Gastroesophageal sphincter (tissue), 4 donors: ENCODE data around the gene SORCS1. TPM values are rescaled to one million over a fixed set of nuclear protein-coding genes. Genes with fewer than 3 reads are reported as not detected.

ENCODE experiments used
- ATAC-seq: fragments of 150-250 bp; one replicate; pipeline ENCODE4 v1.9.1; 2016; ENCODE audit warnings: mild to moderate bottlenecking, moderate library complexity
- H3K27ac ChIP-seq, 4 donors: fragments of 200-600 bp; sonication (generic) in 3 of 4; 1 replicate in 3 of 4; 2 replicates in 1 of 4; pipeline ENCODE4 v1.5.1; 2016 to 2019
- H3K27me3 ChIP-seq: fragments of 200-600 bp; sonication (generic); one replicate; pipeline ENCODE4 v1.5.1; 2019
- H3K36me3 ChIP-seq, 2 donors: fragments of 200-600 bp; sonication (generic); one replicate each; pipeline ENCODE4 v1.5.1; 2019; ENCODE audit warnings: control low read depth in 1 of 2
- H3K4me1 ChIP-seq, 3 donors: fragments of 200-600 bp; sonication (generic); 1 replicate in 2 of 3; 2 replicates in 1 of 3; pipeline ENCODE4 v1.5.1; 2016 to 2019; ENCODE audit warnings: control low read depth in 2 of 3
- H3K4me3 ChIP-seq, 2 donors: fragments of 200-600 bp; sonication (generic); one replicate each; pipeline ENCODE4 v1.5.1; 2019; ENCODE audit warnings: mild to moderate bottlenecking in 1 of 2, moderate library complexity in 1 of 2
- H3K9me3 ChIP-seq, 3 donors: fragments of 200-600 bp; sonication (generic); one replicate each; pipeline ENCODE4 v1.5.1; 2017 to 2019; ENCODE audit warnings: control low read depth in 2 of 3
- EP300 ChIP-seq: sonication (generic); formaldehyde crosslinking; IDR thresholded peaks from one replicate; pipeline ENCODE4 v1.6.1; 2017; ENCODE audit warnings: antibody characterized with exemption, mild to moderate bottlenecking
- POLR2A ChIP-seq, 2 donors: fragments of 450-650 bp; IDR thresholded peaks; one replicate each; pipeline ENCODE4 v1.6.1; 2017; ENCODE audit warnings: antibody characterized with exemption in 2 of 2, mild to moderate bottlenecking in 2 of 2, moderate library complexity in 1 of 2
- POLR2AphosphoS5 ChIP-seq: sonication (generic); formaldehyde crosslinking; IDR thresholded peaks from one replicate; pipeline ENCODE4 v1.6.1; 2017; ENCODE audit warnings: antibody characterized with exemption
- WGBS, 2 donors: methylation state at CpG; one replicate each; pipeline ENCODE4 v1.1.5; 2018; ENCODE audit warnings: low coverage in 1 of 2; 5-methylcytosine and 5-hydroxymethylcytosine counted together
- total RNA-seq, 4 donors: library from RNA; depleted of rRNA; stranded (reverse); fragments of >200 nt; gene quantifications; one replicate each; pipeline ENCODE4 v1.1.0, GENCODE V29; 2016
- TF ChIP-seq, protein P1 (sequence below), 4 experiments: fragments of 200-600 bp in 2 of 4; fragments of 450-650 bp in 2 of 4; sonication (generic) in 1 of 4; IDR thresholded peaks; one replicate each; pipeline ENCODE4 v1.5.1; 2017 to 2019; ENCODE audit warnings: antibody characterized with exemption in 4 of 4, mild to moderate bottlenecking in 2 of 4, moderate library complexity in 2 of 4

Gene SORCS1
- total RNA-seq, 4 donors from 2014 or later, result 8.5 to 18.6 (median 10.0) TPM

DNA sequence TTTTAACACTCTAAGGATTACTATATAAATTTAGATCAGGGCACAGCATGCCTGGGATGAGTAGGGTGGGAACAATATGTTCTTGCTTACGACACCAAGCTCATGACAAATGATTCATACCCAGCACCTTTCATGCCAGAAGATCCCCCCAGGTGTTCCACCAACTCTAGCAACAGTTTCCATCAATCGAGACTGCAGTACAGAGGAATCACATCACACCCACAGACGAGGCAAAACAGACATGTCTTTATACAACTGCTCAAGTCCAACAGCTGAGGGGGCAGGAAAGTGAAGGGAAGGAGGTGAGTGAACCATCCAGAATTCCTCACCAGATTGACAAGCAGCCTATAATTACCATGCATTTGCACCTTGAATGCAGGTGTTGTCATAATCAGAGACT is 3.6 kb downstream of the SORCS1 start:
- no peak overlapping the region for H3K27ac ChIP-seq
- TF ChIP-seq EP300 (no peak), POLR2AphosphoS5 (no peak), POLR2A (IDR thresholded peaks at IDR 0.05) (no peak)
- TF ChIP-seq, protein P1, sequence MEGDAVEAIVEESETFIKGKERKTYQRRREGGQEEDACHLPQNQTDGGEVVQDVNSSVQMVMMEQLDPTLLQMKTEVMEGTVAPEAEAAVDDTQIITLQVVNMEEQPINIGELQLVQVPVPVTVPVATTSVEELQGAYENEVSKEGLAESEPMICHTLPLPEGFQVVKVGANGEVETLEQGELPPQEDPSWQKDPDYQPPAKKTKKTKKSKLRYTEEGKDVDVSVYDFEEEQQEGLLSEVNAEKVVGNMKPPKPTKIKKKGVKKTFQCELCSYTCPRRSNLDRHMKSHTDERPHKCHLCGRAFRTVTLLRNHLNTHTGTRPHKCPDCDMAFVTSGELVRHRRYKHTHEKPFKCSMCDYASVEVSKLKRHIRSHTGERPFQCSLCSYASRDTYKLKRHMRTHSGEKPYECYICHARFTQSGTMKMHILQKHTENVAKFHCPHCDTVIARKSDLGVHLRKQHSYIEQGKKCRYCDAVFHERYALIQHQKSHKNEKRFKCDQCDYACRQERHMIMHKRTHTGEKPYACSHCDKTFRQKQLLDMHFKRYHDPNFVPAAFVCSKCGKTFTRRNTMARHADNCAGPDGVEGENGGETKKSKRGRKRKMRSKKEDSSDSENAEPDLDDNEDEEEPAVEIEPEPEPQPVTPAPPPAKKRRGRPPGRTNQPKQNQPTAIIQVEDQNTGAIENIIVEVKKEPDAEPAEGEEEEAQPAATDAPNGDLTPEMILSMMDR (IDR thresholded peaks at IDR 0.05), result no peak
- peaks cover 2 to 16% (median 3%) of the 10 kb centered on the region in 3 donors for H3K4me1 ChIP-seq
- H3K36me3 ChIP-seq, result no peaks in the 10 kb centered on the region
- H3K27me3 ChIP-seq, result peaks cover 79% of the 10 kb centered on the region
- ATAC-seq, result no peak
- WGBS, 2 donors, result 47 to 52% methylated on average over 2 to 3 of the region's 3 CpGs
- no peak overlapping the region for H3K4me3 ChIP-seq
- no peaks in the 10 kb centered on the region for H3K9me3 ChIP-seq

DNA sequence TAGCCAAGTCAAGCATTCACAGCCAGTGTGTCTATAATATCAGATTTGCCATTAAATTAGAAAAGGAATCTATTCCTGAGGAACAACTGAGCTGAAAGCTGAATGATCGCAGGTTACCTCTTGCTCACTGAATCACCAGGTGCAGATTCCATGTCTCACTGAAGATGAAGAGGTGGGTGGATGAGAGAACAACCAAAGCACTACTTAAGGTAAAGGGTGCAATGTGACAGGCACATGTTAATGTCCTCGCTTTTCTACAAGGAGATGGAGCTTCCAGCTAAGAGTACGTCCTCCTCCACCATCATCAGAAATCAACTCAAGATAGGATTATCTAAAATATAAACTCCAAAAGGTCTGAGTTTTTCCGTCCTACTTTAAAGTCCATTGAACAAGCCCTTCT is 4.6 kb downstream of the SORCS1 start:
- Histone ChIP-seq H3K27me3 (peaks cover 73% of the 10 kb centered on the region), H3K27ac (no peak overlapping the region), H3K36me3 (no peaks in the 10 kb centered on the region), H3K4me1 (peaks cover under 1 to 10% (median 3%) of the 10 kb centered on the region in 3 donors), H3K4me3 (no peak overlapping the region), H3K9me3 (no peaks in the 10 kb centered on the region)
- ATAC-seq, result no peak
- no peak for TF ChIP-seq POLR2A (IDR thresholded peaks at IDR 0.05)
- no peak for TF ChIP-seq EP300
- TF ChIP-seq POLR2AphosphoS5, result no peak
- TF ChIP-seq, protein P1 (IDR thresholded peaks at IDR 0.05), result no peak
- 82 to 87% methylated on average over 3 to 4 of the region's 4 CpGs for WGBS, 2 donors

DNA sequence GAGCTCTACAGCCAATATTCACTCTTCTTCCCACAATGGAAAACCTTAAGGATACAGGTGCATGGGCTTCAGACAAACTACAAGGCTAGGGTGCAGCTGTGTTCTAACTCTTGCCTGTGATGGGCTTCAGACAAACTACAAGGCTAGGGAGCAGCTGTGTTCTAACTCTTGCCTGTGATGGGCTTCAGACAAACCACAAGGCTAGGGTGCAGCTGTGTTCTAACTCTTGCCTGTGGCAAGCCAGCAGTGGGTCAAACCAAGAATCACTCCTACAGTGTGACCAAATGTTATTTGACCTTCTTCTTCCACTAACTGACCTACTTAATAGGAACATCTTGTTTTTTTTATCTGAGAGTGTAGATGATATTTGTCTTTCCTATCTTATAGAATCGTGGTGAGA is 7.4 kb downstream of the SORCS1 start:
- Histone ChIP-seq H3K27ac (no peak overlapping the region), H3K27me3 (peaks cover 46% of the 10 kb centered on the region), H3K4me3 (no peak overlapping the region), H3K4me1 (no peaks in the 10 kb centered on the region), H3K9me3 (peaks cover 0 to 2% (median 0%) of the 10 kb centered on the region in 3 donors), H3K36me3 (no peaks in the 10 kb centered on the region)
- WGBS, 2 donors, result 40 to 57% methylated on average over 1 of the region's 1 CpG
- TF ChIP-seq POLR2A (IDR thresholded peaks at IDR 0.05) (no peak), POLR2AphosphoS5 (no peak), EP300 (no peak)
- TF ChIP-seq, protein P1 (IDR thresholded peaks at IDR 0.05), result no peak
- no peak for ATAC-seq

DNA sequence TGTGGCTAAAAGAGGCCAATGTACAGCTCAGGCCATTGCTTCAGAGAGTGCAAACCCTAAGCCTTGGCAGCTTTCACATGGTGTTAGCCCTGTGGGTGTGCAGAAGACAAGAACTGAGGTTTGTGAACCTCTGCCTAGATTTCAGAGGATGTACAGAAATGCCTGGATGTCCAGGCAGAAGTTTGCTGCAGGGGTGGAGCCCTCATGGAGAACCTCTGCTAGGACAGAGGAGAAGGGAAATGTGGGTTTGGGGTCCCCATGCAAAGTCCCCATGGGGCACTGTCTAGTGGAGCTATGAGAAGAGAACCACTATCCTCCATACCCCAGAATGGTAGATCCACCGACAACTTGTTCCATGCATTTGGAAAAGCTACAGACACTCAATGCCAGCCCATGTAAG is 12.4 kb downstream of the SORCS1 start:
- Histone ChIP-seq H3K4me1 (no peaks in the 10 kb centered on the region), H3K9me3 (peaks cover 0 to 5% (median 0%) of the 10 kb centered on the region in 3 donors), H3K27ac (no peak overlapping the region), H3K27me3 (peaks cover 11% of the 10 kb centered on the region), H3K36me3 (no peaks in the 10 kb centered on the region), H3K4me3 (no peak overlapping the region)
- WGBS, 2 donors, result 100% methylated on average over 1 of the region's 1 CpG; no CpG with 5 or more reads in 1 of the 2 donors
- ATAC-seq, result no peak
- no peak for TF ChIP-seq EP300
- no peak for TF ChIP-seq POLR2A (IDR thresholded peaks at IDR 0.05)
- no peak for TF ChIP-seq POLR2AphosphoS5
- TF ChIP-seq, protein P1 (IDR thresholded peaks at IDR 0.05), result no peak

DNA sequence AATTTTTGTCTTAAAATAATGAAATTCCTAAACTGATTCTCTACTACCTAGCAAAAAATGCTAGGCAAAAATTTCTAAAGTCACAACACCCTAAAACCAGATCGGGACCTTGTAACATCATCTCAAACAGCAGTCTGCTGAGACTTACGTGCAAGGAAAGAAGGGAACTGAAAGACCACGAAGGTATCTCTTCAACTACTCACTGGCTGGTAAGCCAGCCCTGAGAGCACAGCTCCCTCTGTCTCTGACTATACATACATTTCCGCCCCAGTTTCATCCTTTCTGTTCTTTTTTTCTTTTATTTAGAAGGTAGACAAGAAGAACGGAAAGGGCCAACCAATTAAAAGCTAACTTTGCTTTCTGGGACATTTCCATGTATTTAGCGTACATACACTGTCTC is 15.6 kb downstream of the SORCS1 start:
- Histone ChIP-seq H3K27me3 (peaks cover 4% of the 10 kb centered on the region), H3K4me3 (no peak overlapping the region), H3K36me3 (no peaks in the 10 kb centered on the region), H3K27ac (no peak overlapping the region), H3K4me1 (no peaks in the 10 kb centered on the region), H3K9me3 (peaks cover 0 to 5% (median 0%) of the 10 kb centered on the region in 3 donors)
- ATAC-seq, result no peak
- TF ChIP-seq, protein P1 (IDR thresholded peaks at IDR 0.05), result no peak
- no peak for TF ChIP-seq EP300
- no peak for TF ChIP-seq POLR2A (IDR thresholded peaks at IDR 0.05)
- no peak for TF ChIP-seq POLR2AphosphoS5
- WGBS, 2 donors, result 94 to 98% methylated on average over 4 to 6 of the region's 6 CpGs
